Activated CD4-positive, alpha-beta T cell treated with anti-CD3 and anti-CD28 coated beads, Interleukin-2, amount 10 ng/mL, durations not matched to agents 7 days and 5 days (primary cell): ENCODE data around the gene TTI1. TPM values are rescaled to one million over a fixed set of nuclear protein-coding genes. Genes with fewer than 3 reads are reported as not detected.
A peak's percentile ranks its signal among the peaks of the same experiment; 100 is the strongest.

Source experiments
- CTCF ChIA-PET: fragments of 350-600 bp; sonication (Branson Sonifier 250); formaldehyde crosslinking; loops from one replicate; lab custom pipeline; 2021; ENCODE audit warnings: antibody characterized with exemption; lab: Charles Lee
- POLR2A ChIA-PET: fragments of 350-600 bp; sonication (Branson Sonifier 250); formaldehyde crosslinking; loops from one replicate; lab custom pipeline; 2021; ENCODE audit warnings: antibody characterized with exemption; lab: Charles Lee
- DNase-seq: peaks from one replicate; pipeline ENCODE4 v3.0.0-alpha.2; 2020
- H3K27ac Mint-ChIP-seq: one replicate; pipeline ENCODE4 v1.8.0; 2021; ENCODE audit warnings: mild to moderate bottlenecking, moderate library complexity, mixed read lengths
- H3K27me3 Mint-ChIP-seq: one replicate; pipeline ENCODE4 v1.8.0; 2021; ENCODE audit warnings: mixed read lengths
- H3K36me3 Mint-ChIP-seq: one replicate; pipeline ENCODE4 v1.8.0; 2021; ENCODE audit warnings: low read depth, mixed read lengths
- H3K4me1 Mint-ChIP-seq: one replicate; pipeline ENCODE4 v1.8.0; 2021; ENCODE audit warnings: mixed read lengths
- H3K4me3 Mint-ChIP-seq: one replicate; pipeline ENCODE4 v1.8.0; 2021; ENCODE audit warnings: mild to moderate bottlenecking, moderate library complexity, mixed read lengths
- H3K9me3 Mint-ChIP-seq: one replicate; pipeline ENCODE4 v1.8.0; 2021; ENCODE audit warnings: mixed read lengths
- total RNA-seq, 2 experiments: library from RNA; stranded (reverse); gene quantifications; one replicate each; pipeline ENCODE4 v1.2.3, GENCODE V29; 2021

Gene TTI1
- total RNA-seq, 2 experiments from 2014 or later, result 30.2 to 32.4 TPM

DNA sequence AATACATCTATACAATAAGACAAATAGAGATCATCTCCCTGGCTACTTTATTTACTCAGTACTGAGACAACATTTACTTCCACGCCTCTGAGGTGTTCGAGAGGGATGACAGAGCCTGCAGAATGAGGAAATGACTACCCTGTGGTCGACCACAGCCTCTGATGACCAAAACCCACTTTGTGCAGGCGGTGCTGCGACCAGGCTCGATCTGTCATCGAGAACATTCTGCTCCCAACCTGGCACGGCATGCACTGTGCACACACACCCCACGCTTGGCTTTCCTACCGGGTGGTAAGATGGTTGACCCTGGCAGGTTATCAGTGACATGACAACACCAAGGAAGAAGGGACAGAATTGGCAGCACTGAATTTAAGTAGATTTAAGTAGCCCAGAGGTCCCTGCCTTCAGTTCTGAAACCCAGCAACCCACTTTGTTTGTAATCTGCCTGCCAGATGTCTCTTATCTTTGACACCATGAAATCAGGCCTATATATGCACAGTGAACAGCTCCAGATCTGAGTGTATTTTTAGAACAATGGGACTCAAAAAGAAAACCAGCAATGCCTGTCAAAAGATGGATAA lies 42.6 kb downstream of the TTI1 start:
- peaks cover 26% of the 10 kb centered on the region for H3K4me1 Mint-ChIP-seq
- DNase-seq, result peak; percentile 72
- H3K9me3 Mint-ChIP-seq, result no peaks in the 10 kb centered on the region
- peak overlapping the region; percentile 84 for H3K27ac Mint-ChIP-seq
- ChIA-PET POLR2A (no interaction called here), CTCF (interaction anchor here (1.3 kb wide), 1 partner anchor 10 kb away, joined by 3 read pairs; no protein-coding TSS in a partner anchor)
- H3K36me3 Mint-ChIP-seq, result peaks cover 34% of the 10 kb centered on the region
- no peak overlapping the region for H3K4me3 Mint-ChIP-seq
- no peaks in the 10 kb centered on the region for H3K27me3 Mint-ChIP-seq

DNA sequence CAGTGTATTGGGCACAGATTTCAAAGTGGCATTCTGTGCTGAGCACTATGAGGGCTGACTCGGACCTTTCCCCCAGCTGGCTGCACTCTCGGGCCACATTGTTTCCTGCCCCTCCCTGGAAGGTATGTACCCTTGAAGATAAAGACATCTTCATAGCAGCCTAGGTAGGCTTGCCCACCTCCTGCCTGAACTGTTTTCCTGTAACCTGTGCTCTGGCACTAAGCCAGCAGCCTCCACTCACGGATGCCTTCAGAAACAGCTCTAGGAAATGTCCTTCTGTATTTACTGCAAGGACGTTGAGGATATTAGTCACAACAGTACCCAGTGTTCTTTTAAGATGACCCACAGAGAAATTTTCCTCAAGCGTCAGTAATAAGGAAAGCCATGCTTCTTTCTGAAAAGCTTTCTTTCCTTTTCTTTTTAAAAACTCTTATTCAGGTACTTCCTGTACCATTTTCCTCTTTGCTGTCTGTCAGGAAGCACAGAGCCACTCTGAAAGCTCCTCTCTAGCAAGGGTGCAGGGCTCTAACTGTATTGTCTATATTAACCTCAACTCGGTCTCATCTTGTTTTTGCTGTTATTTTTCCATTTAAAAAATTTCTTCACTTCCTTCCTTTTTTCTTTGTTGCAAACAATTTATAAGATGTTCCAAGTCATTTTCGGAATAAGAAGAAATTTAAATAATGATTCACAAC lies 43.5 kb downstream of the TTI1 start:
- ChIA-PET POLR2A (no interaction called here), CTCF (no interaction called here)
- Mint-ChIP-seq H3K4me1 (peaks cover 26% of the 10 kb centered on the region), H3K4me3 (no peak overlapping the region), H3K9me3 (no peaks in the 10 kb centered on the region), H3K36me3 (peaks cover 28% of the 10 kb centered on the region), H3K27ac (peak overlapping the region; percentile 84), H3K27me3 (no peaks in the 10 kb centered on the region)
- DNase-seq, result no peak

DNA sequence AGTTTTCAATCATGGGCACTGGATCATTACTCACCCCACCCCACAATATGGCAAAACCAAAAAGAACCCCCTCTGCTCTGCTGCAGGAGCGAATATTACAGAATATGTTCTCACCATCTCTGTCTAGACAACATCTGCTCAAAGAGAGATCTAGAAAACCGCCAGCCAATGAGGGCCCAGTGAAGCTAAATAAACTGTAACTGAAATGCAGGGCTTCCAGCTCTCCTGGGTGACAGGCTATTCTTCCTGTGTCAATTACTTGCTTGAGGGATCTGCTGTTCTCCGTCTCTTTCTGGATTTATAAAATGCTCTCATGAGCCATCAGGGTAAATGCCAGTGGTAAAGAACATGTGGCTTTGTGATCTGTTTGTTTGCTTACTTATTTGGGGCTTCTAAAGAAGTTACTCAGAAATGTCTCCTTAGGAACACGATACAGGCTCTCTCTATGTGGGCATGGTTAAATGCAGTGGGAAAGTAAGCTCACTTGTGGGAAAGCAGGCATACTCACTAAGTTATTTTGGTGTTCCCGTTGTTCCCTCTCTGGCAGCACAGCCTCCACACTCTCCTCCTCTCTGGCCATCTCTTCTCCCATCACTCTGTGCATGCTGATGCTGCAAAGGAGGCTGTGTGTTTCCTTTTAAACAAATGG lies 44.8 kb downstream of the TTI1 start:
- H3K4me3 Mint-ChIP-seq, result no peak overlapping the region
- H3K4me1 Mint-ChIP-seq, result peaks cover 26% of the 10 kb centered on the region
- no peak for DNase-seq
- no peak overlapping the region for H3K27ac Mint-ChIP-seq
- POLR2A ChIA-PET, result no interaction called here
- no peaks in the 10 kb centered on the region for H3K9me3 Mint-ChIP-seq
- H3K36me3 Mint-ChIP-seq, result peaks cover 20% of the 10 kb centered on the region
- CTCF ChIA-PET, result interaction anchor here (0.7 kb wide), 1 partner anchor 89 kb away, joined by 3 read pairs; no protein-coding TSS in a partner anchor
- no peaks in the 10 kb centered on the region for H3K27me3 Mint-ChIP-seq

GRCh38 chr20:37987602-37988290 lies 45.5 kb downstream of the TTI1 start:
- POLR2A ChIA-PET, result no interaction called here
- Mint-ChIP-seq H3K27me3 (no peaks in the 10 kb centered on the region), H3K4me3 (no peak overlapping the region), H3K36me3 (peaks cover 22% of the 10 kb centered on the region), H3K4me1 (peaks cover 26% of the 10 kb centered on the region), H3K9me3 (no peaks in the 10 kb centered on the region), H3K27ac (no peak overlapping the region)
- CTCF ChIA-PET, result interaction anchor here (0.7 to 1.1 kb wide), 2 partner anchors 90 to 233 kb away, joined by 3 read pairs; no protein-coding TSS in a partner anchor
- no peak for DNase-seq

GRCh38 chr20:37986873-37987601 lies 46.2 kb downstream of the TTI1 start:
- H3K27me3 Mint-ChIP-seq, result no peaks in the 10 kb centered on the region
- peaks cover 26% of the 10 kb centered on the region for H3K4me1 Mint-ChIP-seq
- H3K36me3 Mint-ChIP-seq, result peaks cover 24% of the 10 kb centered on the region
- no peak overlapping the region for H3K27ac Mint-ChIP-seq
- DNase-seq, result no peak
- no peaks in the 10 kb centered on the region for H3K9me3 Mint-ChIP-seq
- ChIA-PET POLR2A (no interaction called here), CTCF (interaction anchor here (1.1 kb wide), 1 partner anchor 234 kb away, joined by 3 read pairs; no protein-coding TSS in a partner anchor)
- H3K4me3 Mint-ChIP-seq, result no peak overlapping the region

GRCh38 chr20:37986044-37986858 lies 47.0 kb downstream of the TTI1 start:
- peaks cover 18% of the 10 kb centered on the region for H3K36me3 Mint-ChIP-seq
- CTCF ChIA-PET, result interaction anchor here (1.1 kb wide), 1 partner anchor 235 kb away, joined by 3 read pairs; no protein-coding TSS in a partner anchor
- no peaks in the 10 kb centered on the region for H3K9me3 Mint-ChIP-seq
- peaks cover 20% of the 10 kb centered on the region for H3K4me1 Mint-ChIP-seq
- no peaks in the 10 kb centered on the region for H3K27me3 Mint-ChIP-seq
- no peak overlapping the region for H3K4me3 Mint-ChIP-seq
- DNase-seq, result no peak
- POLR2A ChIA-PET, result no interaction called here
- H3K27ac Mint-ChIP-seq, result no peak overlapping the region

DNA sequence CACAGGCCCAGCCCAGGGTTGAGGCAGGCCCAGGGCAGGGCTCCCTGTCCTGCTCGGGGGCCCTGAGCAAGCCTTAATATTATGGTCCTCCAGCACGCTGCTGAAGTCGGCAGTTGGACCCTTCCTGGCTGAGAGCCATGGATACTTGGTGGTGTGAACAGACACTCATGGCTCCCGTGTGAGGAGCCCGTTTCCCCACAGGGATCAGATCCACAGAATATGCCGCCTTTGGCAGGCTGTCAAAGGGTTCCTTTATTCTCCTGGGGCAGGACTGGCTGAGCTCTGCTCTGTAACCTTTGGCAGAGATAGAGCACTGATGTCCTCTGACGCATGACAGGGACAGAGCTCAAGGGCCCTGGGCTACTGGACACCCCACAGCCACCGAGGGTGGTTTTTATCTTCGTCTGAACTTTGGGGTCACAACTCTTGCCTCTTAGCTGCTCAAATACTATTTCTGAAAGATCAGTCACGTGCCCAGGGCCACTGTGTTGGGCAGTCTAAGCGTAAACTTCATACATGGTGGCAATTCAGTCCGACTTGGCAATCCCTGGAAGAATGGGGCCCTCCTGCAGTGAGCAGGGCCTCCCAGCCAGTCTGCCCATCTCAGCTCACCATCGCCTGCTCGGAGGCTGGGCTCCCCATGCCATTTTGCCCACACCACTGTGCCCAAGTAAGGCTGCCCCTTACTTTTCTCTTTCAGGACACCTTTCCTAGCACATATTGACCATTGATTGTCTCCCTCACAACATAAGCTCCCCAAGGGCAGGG lies 49.1 kb downstream of the TTI1 start:
- no peak overlapping the region for H3K4me3 Mint-ChIP-seq
- H3K9me3 Mint-ChIP-seq, result no peaks in the 10 kb centered on the region
- H3K27ac Mint-ChIP-seq, result no peak overlapping the region
- peaks cover 12% of the 10 kb centered on the region for H3K36me3 Mint-ChIP-seq
- H3K4me1 Mint-ChIP-seq, result no peaks in the 10 kb centered on the region
- POLR2A ChIA-PET, result no interaction called here
- no peak for DNase-seq
- H3K27me3 Mint-ChIP-seq, result no peaks in the 10 kb centered on the region
- CTCF ChIA-PET, result no interaction called here

DNA sequence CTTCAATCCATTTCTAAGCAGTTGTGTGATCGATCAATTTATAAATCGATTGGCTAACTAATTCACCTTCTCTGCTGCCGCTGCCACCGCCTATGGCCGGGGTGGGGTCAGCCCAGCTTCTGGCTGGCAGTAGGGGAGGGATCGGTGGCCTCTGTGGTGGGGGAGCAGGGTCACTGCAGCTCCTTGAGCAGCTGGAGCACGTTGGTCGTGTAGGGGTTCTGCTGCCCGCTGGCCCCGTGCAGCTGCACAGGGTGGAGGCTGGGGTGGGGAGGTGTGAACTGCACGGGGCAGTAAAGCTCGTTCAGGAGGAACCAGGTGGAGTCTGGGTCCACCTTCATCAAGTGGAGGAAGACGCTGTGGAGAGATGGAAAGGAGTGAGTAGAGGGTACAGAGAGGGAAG lies 50.0 kb downstream of the TTI1 start:
- H3K27me3 Mint-ChIP-seq, result no peaks in the 10 kb centered on the region
- no peak overlapping the region for H3K27ac Mint-ChIP-seq
- H3K36me3 Mint-ChIP-seq, result peaks cover 6% of the 10 kb centered on the region
- POLR2A ChIA-PET, result no interaction called here
- no peaks in the 10 kb centered on the region for H3K9me3 Mint-ChIP-seq
- CTCF ChIA-PET, result interaction anchor here (0.8 kb wide), 1 partner anchor 65 kb away, joined by 3 read pairs; no protein-coding TSS in a partner anchor
- no peak overlapping the region for H3K4me3 Mint-ChIP-seq
- no peaks in the 10 kb centered on the region for H3K4me1 Mint-ChIP-seq
- DNase-seq, result no peak

DNA sequence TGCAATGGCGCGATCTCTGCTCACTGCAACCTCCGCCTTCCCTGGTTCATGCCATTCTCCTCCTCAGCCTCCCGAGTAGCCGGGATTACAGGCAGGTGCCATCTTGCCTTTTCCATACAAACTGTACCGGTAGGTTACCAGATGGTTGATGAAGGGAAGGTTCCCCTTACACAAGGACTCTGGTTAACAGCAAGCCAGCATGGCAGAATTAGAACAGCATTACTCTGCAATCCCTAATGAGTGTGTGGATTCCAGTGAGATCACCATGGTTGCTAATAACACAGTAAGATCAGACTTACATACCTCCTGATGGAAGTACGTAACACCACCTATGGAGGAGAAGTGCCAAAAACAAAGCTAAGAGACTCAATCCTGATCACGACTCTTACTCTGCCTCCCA lies 51.7 kb downstream of the TTI1 start:
- POLR2A ChIA-PET, result no interaction called here
- H3K4me1 Mint-ChIP-seq, result peaks cover 11% of the 10 kb centered on the region
- peaks cover 6% of the 10 kb centered on the region for H3K36me3 Mint-ChIP-seq

DNA sequence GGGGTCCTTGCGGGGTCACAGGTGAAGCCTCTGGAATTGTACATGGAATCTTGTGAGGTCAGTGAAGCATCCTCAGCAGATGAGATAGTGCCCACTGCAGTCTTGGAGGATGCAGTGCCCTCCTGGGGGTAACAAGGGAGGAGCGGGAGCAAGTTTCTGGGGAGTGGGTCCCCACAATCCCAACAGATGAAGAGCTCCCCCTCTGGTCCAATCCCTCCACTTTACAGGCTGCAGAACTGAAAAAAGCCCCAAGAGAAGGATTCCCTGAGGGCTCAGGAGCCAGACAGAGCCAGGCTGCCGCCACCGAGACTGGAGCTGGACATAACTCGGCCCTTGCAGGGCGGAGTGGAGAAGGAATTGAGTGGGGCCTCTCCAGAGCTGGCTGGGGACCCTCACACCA lies 52.4 kb downstream of the TTI1 start:
- Mint-ChIP-seq H3K27me3 (no peaks in the 10 kb centered on the region), H3K4me1 (peaks cover 14% of the 10 kb centered on the region), H3K9me3 (no peaks in the 10 kb centered on the region), H3K36me3 (peaks cover 7% of the 10 kb centered on the region), H3K27ac (no peak overlapping the region), H3K4me3 (no peak overlapping the region)
- ChIA-PET POLR2A (no interaction called here), CTCF (interaction anchor here (0.6 kb wide), 1 partner anchor 11 kb away, joined by 3 read pairs; no protein-coding TSS in a partner anchor)
- no peak for DNase-seq

More for the DNA sequence above, 51.7 kb downstream of the TTI1 start:
- Mint-ChIP-seq H3K27ac (no peak overlapping the region), H3K27me3 (no peaks in the 10 kb centered on the region), H3K4me3 (no peak overlapping the region), H3K9me3 (no peaks in the 10 kb centered on the region)
- CTCF ChIA-PET, result no interaction called here
- DNase-seq, result no peak

- Mint-ChIP-seq H3K27me3 (no peaks in the 10 kb centered on the region), H3K4me1 (peaks cover 14% of the 10 kb centered on the region), H3K9me3 (no peaks in the 10 kb centered on the region), H3K4me3 (no peak overlapping the region), H3K36me3 (peaks cover 8% of the 10 kb centered on the region), H3K27ac (no peak overlapping the region)
- POLR2A ChIA-PET, result no interaction called here
- no peak for DNase-seq
- CTCF ChIA-PET, result interaction anchor here (0.6 to 0.7 kb wide), 2 partner anchors 11 to 245 kb away, joined by 3 read pairs; no protein-coding TSS in a partner anchor
Measured at GRCh38 chr20:37980383-37980782, 52.9 kb downstream of the TTI1 start.
